Stomach (tissue), 4 donors: ENCODE measurements around the gene TGFB1I1.

Experiments used
- EP300 ChIP-seq: sonication (generic); formaldehyde crosslinking; IDR thresholded peaks from one replicate; pipeline ENCODE4 v1.6.1; 2017; ENCODE audit warnings: antibody characterized with exemption
- POLR2A ChIP-seq, 4 donors: fragments of 450-650 bp; IDR thresholded peaks; one replicate each; pipeline ENCODE4 v1.6.1; 2016; ENCODE audit warnings: antibody characterized with exemption in 4 of 4, control low read depth in 2 of 4, mild to moderate bottlenecking in 1 of 4, moderate library complexity in 1 of 4
- POLR2AphosphoS5 ChIP-seq, 3 donors: sonication (generic); formaldehyde crosslinking; IDR thresholded peaks; one replicate each; pipeline ENCODE4 v1.6.1; 2016; ENCODE audit warnings: antibody characterized with exemption in 3 of 3
- TF ChIP-seq, protein P1 (sequence below), 7 experiments: fragments of 450-650 bp in 4 of 7; fragments of 200-600 bp in 3 of 7; sonication (generic) in 3 of 7; IDR thresholded peaks; one replicate each; pipeline ENCODE4 v1.5.1; 2016 to 2019; ENCODE audit warnings: antibody characterized with exemption in 7 of 7, control low read depth in 2 of 7, mild to moderate bottlenecking in 1 of 7

- TF ChIP-seq, protein P1, sequence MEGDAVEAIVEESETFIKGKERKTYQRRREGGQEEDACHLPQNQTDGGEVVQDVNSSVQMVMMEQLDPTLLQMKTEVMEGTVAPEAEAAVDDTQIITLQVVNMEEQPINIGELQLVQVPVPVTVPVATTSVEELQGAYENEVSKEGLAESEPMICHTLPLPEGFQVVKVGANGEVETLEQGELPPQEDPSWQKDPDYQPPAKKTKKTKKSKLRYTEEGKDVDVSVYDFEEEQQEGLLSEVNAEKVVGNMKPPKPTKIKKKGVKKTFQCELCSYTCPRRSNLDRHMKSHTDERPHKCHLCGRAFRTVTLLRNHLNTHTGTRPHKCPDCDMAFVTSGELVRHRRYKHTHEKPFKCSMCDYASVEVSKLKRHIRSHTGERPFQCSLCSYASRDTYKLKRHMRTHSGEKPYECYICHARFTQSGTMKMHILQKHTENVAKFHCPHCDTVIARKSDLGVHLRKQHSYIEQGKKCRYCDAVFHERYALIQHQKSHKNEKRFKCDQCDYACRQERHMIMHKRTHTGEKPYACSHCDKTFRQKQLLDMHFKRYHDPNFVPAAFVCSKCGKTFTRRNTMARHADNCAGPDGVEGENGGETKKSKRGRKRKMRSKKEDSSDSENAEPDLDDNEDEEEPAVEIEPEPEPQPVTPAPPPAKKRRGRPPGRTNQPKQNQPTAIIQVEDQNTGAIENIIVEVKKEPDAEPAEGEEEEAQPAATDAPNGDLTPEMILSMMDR (IDR thresholded peaks at IDR 0.05) = peak in 5 of 7 experiments; percentile 11 to 63 (median 40)
- TF ChIP-seq POLR2AphosphoS5 (IDR thresholded peaks at IDR 0.05) (peak in 1 of 3 donors; percentile 70), EP300 (no peak), POLR2A (IDR thresholded peaks at IDR 0.05) (no peak)
Observed at GRCh38 chr16:31477220-31478216, 5.6 kb downstream of the TGFB1I1 start.
